Right lobe of liver (tissue), 4 donors: ENCODE results near the gene MPC1L.

Experiments used
- POLR2A ChIP-seq: fragments of 450-650 bp; IDR thresholded peaks from one replicate; pipeline ENCODE4 v1.6.1; 2017; ENCODE audit warnings: antibody characterized with exemption, mild to moderate bottlenecking
- TF ChIP-seq, protein P1 (sequence below), 4 donors: fragments of 200-600 bp in 3 of 4; fragments of 450-650 bp in 1 of 4; IDR thresholded peaks; one replicate each; pipeline versions ENCODE4 v1.5.1 to v1.8.0; 2016 to 2022; ENCODE audit warnings: antibody characterized with exemption in 4 of 4, mild to moderate bottlenecking in 2 of 4
- donor health status: DM: no; HTN: no; CAD: no.
- donor health status: DM: no; HTN: no; CAD: no.
- donor health status: DM: no; HTN: yes; CAD: no.

DNA sequence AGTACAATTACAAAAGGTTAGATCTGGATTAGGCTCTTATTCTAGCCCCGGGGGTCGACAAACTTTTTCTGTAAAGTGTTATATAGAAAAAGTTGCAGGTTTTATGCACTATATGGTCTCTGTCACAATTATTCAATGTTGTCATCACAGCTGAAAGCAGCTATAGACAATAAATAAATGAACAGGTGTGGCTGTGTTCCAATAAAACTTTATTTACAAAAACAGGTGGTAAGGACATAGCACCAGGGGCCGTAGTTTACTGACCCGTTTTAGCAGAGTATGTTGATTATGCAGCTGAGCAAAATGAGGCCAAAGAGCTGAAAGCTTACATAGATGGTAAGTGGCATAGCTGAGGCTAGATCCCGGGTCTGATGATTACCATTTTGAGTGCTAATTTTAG lies 37.2 kb downstream of the MPC1L start:
- TF ChIP-seq, protein P1, sequence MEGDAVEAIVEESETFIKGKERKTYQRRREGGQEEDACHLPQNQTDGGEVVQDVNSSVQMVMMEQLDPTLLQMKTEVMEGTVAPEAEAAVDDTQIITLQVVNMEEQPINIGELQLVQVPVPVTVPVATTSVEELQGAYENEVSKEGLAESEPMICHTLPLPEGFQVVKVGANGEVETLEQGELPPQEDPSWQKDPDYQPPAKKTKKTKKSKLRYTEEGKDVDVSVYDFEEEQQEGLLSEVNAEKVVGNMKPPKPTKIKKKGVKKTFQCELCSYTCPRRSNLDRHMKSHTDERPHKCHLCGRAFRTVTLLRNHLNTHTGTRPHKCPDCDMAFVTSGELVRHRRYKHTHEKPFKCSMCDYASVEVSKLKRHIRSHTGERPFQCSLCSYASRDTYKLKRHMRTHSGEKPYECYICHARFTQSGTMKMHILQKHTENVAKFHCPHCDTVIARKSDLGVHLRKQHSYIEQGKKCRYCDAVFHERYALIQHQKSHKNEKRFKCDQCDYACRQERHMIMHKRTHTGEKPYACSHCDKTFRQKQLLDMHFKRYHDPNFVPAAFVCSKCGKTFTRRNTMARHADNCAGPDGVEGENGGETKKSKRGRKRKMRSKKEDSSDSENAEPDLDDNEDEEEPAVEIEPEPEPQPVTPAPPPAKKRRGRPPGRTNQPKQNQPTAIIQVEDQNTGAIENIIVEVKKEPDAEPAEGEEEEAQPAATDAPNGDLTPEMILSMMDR (IDR thresholded peaks at IDR 0.05), result no peak
- TF ChIP-seq POLR2A, result no peak
